HL-60 (cell line): Measurements from ENCODE around the gene KLK12.

Experiments
- DNase-seq, 2 experiments: peaks; one replicate each; pipeline ENCODE4 v3.0.0-alpha.2; 2010 to 2020; ENCODE audit warnings: low read depth in 1 of 2, low spot score in 1 of 2
- H3K27ac ChIP-seq: fragments of 250-450 bp; sonication (Bioruptor Pico); replicated peaks from 2 replicates; pipeline ENCODE4 v1.5.1; 2020; ENCODE audit warnings: mild to moderate bottlenecking, moderate library complexity
- H3K27me3 ChIP-seq: fragments of 250-450 bp; sonication (Bioruptor Pico); 2 replicates; pipeline ENCODE4 v1.5.1; 2021; ENCODE audit warnings: mild to moderate bottlenecking, moderate library complexity; ENCODE audit not compliant: insufficient read depth, poor library complexity, severe bottlenecking
- H3K4me3 ChIP-seq: replicated peaks from 2 replicates; pipeline ENCODE4 v1.5.1; 2011; ENCODE audit warnings: mild to moderate bottlenecking, control low read depth, low read length; ENCODE audit not compliant: insufficient read depth
- CTCF ChIP-seq: IDR thresholded peaks from one replicate; pipeline ENCODE4 v1.5.1; 2011; ENCODE audit warnings: low read length, control low read depth, inconsistent platforms; ENCODE audit not compliant: insufficient read depth
- GABPA ChIP-seq: IDR thresholded peaks from 2 replicates; pipeline ENCODE4 v1.6.1; 2012; ENCODE audit warnings: low read depth
- POLR2AphosphoS5 ChIP-seq: IDR thresholded peaks from 2 replicates; pipeline ENCODE4 v1.6.1; 2012; ENCODE audit warnings: low read depth
- SPI1 ChIP-seq: IDR thresholded peaks from 2 replicates; pipeline ENCODE4 v1.6.1; 2012; ENCODE audit warnings: low read depth, mild to moderate bottlenecking, borderline replicate concordance
- TF ChIP-seq, protein P1 (sequence below): IDR thresholded peaks from 2 replicates; pipeline ENCODE4 v1.6.1; 2012; ENCODE audit warnings: low read depth; ENCODE audit not compliant: insufficient replicate concordance

Gene KLK12

GRCh38 chr19:51055866-51056265 is 21.1 kb upstream of the KLK12 start:
- no peak overlapping the region for H3K27ac ChIP-seq
- H3K4me3 ChIP-seq = no peak overlapping the region
- no peak for DNase-seq
- TF ChIP-seq SPI1 (no peak), POLR2AphosphoS5 (no peak), CTCF (no peak), GABPA (no peak)
- TF ChIP-seq, protein P1, sequence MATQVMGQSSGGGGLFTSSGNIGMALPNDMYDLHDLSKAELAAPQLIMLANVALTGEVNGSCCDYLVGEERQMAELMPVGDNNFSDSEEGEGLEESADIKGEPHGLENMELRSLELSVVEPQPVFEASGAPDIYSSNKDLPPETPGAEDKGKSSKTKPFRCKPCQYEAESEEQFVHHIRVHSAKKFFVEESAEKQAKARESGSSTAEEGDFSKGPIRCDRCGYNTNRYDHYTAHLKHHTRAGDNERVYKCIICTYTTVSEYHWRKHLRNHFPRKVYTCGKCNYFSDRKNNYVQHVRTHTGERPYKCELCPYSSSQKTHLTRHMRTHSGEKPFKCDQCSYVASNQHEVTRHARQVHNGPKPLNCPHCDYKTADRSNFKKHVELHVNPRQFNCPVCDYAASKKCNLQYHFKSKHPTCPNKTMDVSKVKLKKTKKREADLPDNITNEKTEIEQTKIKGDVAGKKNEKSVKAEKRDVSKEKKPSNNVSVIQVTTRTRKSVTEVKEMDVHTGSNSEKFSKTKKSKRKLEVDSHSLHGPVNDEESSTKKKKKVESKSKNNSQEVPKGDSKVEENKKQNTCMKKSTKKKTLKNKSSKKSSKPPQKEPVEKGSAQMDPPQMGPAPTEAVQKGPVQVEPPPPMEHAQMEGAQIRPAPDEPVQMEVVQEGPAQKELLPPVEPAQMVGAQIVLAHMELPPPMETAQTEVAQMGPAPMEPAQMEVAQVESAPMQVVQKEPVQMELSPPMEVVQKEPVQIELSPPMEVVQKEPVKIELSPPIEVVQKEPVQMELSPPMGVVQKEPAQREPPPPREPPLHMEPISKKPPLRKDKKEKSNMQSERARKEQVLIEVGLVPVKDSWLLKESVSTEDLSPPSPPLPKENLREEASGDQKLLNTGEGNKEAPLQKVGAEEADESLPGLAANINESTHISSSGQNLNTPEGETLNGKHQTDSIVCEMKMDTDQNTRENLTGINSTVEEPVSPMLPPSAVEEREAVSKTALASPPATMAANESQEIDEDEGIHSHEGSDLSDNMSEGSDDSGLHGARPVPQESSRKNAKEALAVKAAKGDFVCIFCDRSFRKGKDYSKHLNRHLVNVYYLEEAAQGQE = no peak
- no peaks in the 10 kb centered on the region for H3K27me3 ChIP-seq

- peaks cover 6% of the 10 kb centered on the region for H3K27me3 ChIP-seq
- DNase-seq = no peak
- H3K4me3 ChIP-seq = no peak overlapping the region
- H3K27ac ChIP-seq = no peak overlapping the region
- TF ChIP-seq POLR2AphosphoS5 (no peak), CTCF (no peak), GABPA (no peak), SPI1 (no peak)
- TF ChIP-seq, protein P1 = no peak
These were observed 12.2 kb upstream of the KLK12 start for GRCh38 chr19:51047031-51047335.

DNA sequence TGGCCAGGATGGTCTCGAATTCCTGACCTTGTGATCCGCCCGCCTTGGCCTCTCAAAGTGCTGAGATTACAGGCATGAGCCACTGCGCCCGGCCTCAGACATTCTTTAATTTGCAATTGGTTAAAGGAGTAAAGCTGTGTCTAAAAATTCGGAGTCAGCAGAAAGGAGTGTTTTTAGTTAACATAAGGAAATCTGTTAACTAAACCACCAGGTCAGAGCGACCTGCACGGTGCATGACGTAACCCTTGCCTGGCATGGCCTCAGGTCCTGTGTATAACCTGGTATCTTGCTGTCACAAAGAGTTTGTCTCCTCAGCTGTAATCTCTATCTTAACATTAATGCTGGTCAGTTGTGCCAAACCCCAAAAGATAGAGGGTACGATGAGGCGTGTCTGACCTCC is 9.5 kb upstream of the KLK12 start:
- Histone ChIP-seq H3K4me3 (no peak overlapping the region), H3K27ac (no peak overlapping the region), H3K27me3 (peaks cover 6% of the 10 kb centered on the region)
- TF ChIP-seq SPI1 = no peak
- TF ChIP-seq, protein P1 = no peak
- no peak for TF ChIP-seq POLR2AphosphoS5
- no peak for TF ChIP-seq CTCF
- no peak for TF ChIP-seq GABPA
- DNase-seq = no peak
